IMR-90 (cell line): ENCODE measurements around the gene NEURL4. TPM values are rescaled to one million over a fixed set of nuclear protein-coding genes. Genes with fewer than 3 reads are reported as not detected.

Source experiments
- ATAC-seq: fragments of 200-7000 bp; cut with Tn5 transposase; 2 replicates; pipeline ENCODE4 v1.9.1; 2020; ENCODE audit warnings: low read depth, mild to moderate bottlenecking, moderate library complexity
- BruUV-seq: library from RNA; stranded (reverse); fragments of 400-500 nt; replicated peaks from 2 replicates; lab custom pipeline; 2021; lab: Mats Ljungman, UMichigan
- CTCF ChIA-PET: fragments of 300-600 bp; formaldehyde crosslinking; extraction: SDS; loops from one replicate; lab custom pipeline; 2021; ENCODE audit warnings: antibody characterized with exemption; lab: Yijun Ruan, JAX
- POLR2A ChIA-PET: fragments of 300-600 bp; sonication (Branson Sonifier 250); formaldehyde crosslinking; loops from one replicate; lab custom pipeline; 2022; ENCODE audit warnings: antibody characterized with exemption; ENCODE audit not compliant: unreplicated experiment; lab: Charles Lee
- DNase-seq: peaks from one replicate; pipeline ENCODE4 v3.0.0; 2013
- H2AFZ ChIP-seq: replicated peaks from 2 replicates; pipeline ENCODE3; 2013; ENCODE audit warnings: low read length, mild to moderate bottlenecking; ENCODE audit not compliant: poor library complexity
- H2AK5ac ChIP-seq: 2 replicates; pipeline ENCODE4 v1.6.1; 2013; ENCODE audit warnings: low read depth, low read length, inconsistent platforms
- H2AK9ac ChIP-seq: replicated peaks from 2 replicates; pipeline ENCODE3; 2013; ENCODE audit warnings: mild to moderate bottlenecking, low read depth, low read length, moderate library complexity; ENCODE audit not compliant: poor library complexity
- H2BK120ac ChIP-seq: 2 replicates; pipeline ENCODE4 v1.6.1; 2013; ENCODE audit warnings: low read depth, low read length, inconsistent platforms
- H2BK15ac ChIP-seq: 3 replicates; pipeline ENCODE4 v1.6.1; 2013; ENCODE audit warnings: low read depth, low read length, inconsistent platforms
- H2BK20ac ChIP-seq: 2 replicates; pipeline ENCODE4 v1.6.1; 2013; ENCODE audit warnings: low read depth, mild to moderate bottlenecking, inconsistent platforms, low read length, moderate library complexity
- H2BK5ac ChIP-seq: 2 replicates; pipeline ENCODE4 v1.6.1; 2013; ENCODE audit warnings: mild to moderate bottlenecking, low read depth, low read length, inconsistent platforms; ENCODE audit not compliant: poor library complexity, severe bottlenecking
- H3K14ac ChIP-seq: replicated peaks from 2 replicates; pipeline ENCODE4 v1.6.1; 2013; ENCODE audit warnings: low read depth, low read length, inconsistent platforms
- H3K18ac ChIP-seq: 2 replicates; pipeline ENCODE4 v1.6.1; 2013; ENCODE audit warnings: low read depth, low read length, control low read depth
- H3K23ac ChIP-seq: 2 replicates; pipeline ENCODE4 v1.6.1; 2013; ENCODE audit warnings: low read depth, low read length, inconsistent platforms
- H3K27ac ChIP-seq: 2 replicates; pipeline ENCODE4 v1.5.1; 2013; ENCODE audit warnings: mild to moderate bottlenecking, control low read depth, low read length; ENCODE audit not compliant: insufficient read depth
- H3K27me3 ChIP-seq: 2 replicates; pipeline ENCODE4 v1.6.1; 2013; ENCODE audit warnings: low read length; ENCODE audit not compliant: control insufficient read depth, insufficient read depth
- H3K36me3 ChIP-seq: 2 replicates; pipeline ENCODE4 v1.6.1; 2013; ENCODE audit warnings: low read length, mixed read lengths; ENCODE audit not compliant: control insufficient read depth, insufficient read depth
- H3K4ac ChIP-seq: 2 replicates; pipeline ENCODE4 v1.6.1; 2013; ENCODE audit warnings: low read depth, low read length, inconsistent platforms
- H3K4me1 ChIP-seq: 2 replicates; pipeline ENCODE4 v1.6.1; 2013; ENCODE audit warnings: low read length, mixed read lengths; ENCODE audit not compliant: control insufficient read depth, insufficient read depth
- H3K4me2 ChIP-seq: 2 replicates; pipeline ENCODE4 v1.6.1; 2013; ENCODE audit warnings: low read depth, mild to moderate bottlenecking, control low read depth, low read length, moderate library complexity
- H3K4me3 ChIP-seq: 2 replicates; pipeline ENCODE4 v1.5.1; 2013; ENCODE audit warnings: low read depth, mild to moderate bottlenecking, control low read depth, low read length, moderate library complexity; ENCODE audit not compliant: insufficient read depth
- H3K56ac ChIP-seq: 2 replicates; pipeline ENCODE4 v1.6.1; 2013; ENCODE audit warnings: low read length, inconsistent platforms; ENCODE audit not compliant: insufficient read depth; ENCODE audit errors: extremely low read depth
- H3K79me1 ChIP-seq, 2 experiments: 2 replicates each; pipeline ENCODE4 v1.6.1; 2013; ENCODE audit warnings: low read length in 2 of 2, inconsistent platforms in 1 of 2, low read depth in 1 of 2
- H3K9ac ChIP-seq: 2 replicates; pipeline ENCODE4 v1.6.1; 2013; ENCODE audit warnings: low read depth, low read length, control low read depth
- H3K9me1 ChIP-seq: 2 replicates; pipeline ENCODE4 v1.6.1; 2013; ENCODE audit warnings: low read length, inconsistent platforms; ENCODE audit not compliant: insufficient read depth
- H3K9me3 ChIP-seq: 2 replicates; pipeline ENCODE4 v1.6.1; 2013; ENCODE audit warnings: low read length; ENCODE audit not compliant: control insufficient read depth, insufficient read depth
- H4K20me1 ChIP-seq: 2 replicates; pipeline ENCODE4 v1.6.1; 2013; ENCODE audit warnings: low read length, inconsistent platforms; ENCODE audit not compliant: insufficient read depth
- H4K5ac ChIP-seq: 2 replicates; pipeline ENCODE4 v1.6.1; 2013; ENCODE audit warnings: mild to moderate bottlenecking, low read depth, low read length, control low read depth
- H4K8ac ChIP-seq, 2 experiments: 2 replicates each; pipeline ENCODE4 v1.6.1; 2013; ENCODE audit warnings: low read depth in 2 of 2, low read length in 2 of 2, control low read depth in 1 of 2, inconsistent platforms in 1 of 2
- H4K91ac ChIP-seq: 2 replicates; pipeline ENCODE4 v1.6.1; 2013; ENCODE audit warnings: low read depth, low read length, inconsistent platforms; ENCODE audit not compliant: insufficient read depth
- CHD1 ChIP-seq: IDR thresholded peaks from 2 replicates; pipeline ENCODE4 v1.6.1; 2012; ENCODE audit warnings: low read depth, low read length, improper control_type of control experiment
- MAFK ChIP-seq: IDR thresholded peaks from 2 replicates; pipeline ENCODE4 v1.6.1; 2012; ENCODE audit warnings: low read depth, low read length, improper control_type of control experiment
- MXI1 ChIP-seq: IDR thresholded peaks from 2 replicates; pipeline ENCODE4 v1.6.1; 2012; ENCODE audit warnings: low read depth, mild to moderate bottlenecking, low read length, moderate library complexity, borderline replicate concordance
- RAD21 ChIP-seq: IDR thresholded peaks from 2 replicates; pipeline ENCODE4 v1.6.1; 2012; ENCODE audit warnings: low read length, improper control_type of control experiment
- SMC3 ChIP-seq: fragments of 150-350 bp; IDR thresholded peaks from 2 replicates; pipeline ENCODE4 v1.6.1; 2016; ENCODE audit warnings: low read depth, mild to moderate bottlenecking, antibody characterized with exemption, low read length, moderate library complexity
- WGBS, 2 experiments: methylation state at CpG; one replicate each; pipeline versions ENCODE4 v1.1.5 to v1.1.7; 2013; ENCODE audit warnings: missing lambda C conversion rate in 2 of 2; ENCODE audit not compliant: insufficient read length in 1 of 2; ENCODE audit errors: extremely low coverage in 2 of 2; 5-methylcytosine and 5-hydroxymethylcytosine counted together
- dilution Hi-C: fragments of 300-500 bp; cut with HindIII; formaldehyde crosslinking; loops from one replicate; pipeline ENCODE4 v1.14.3; 2018; ENCODE audit warnings: low sequenced_read_pairs; ENCODE audit not compliant: unreplicated experiment
- in situ Hi-C: fragments of 300-500 bp; cut with MboI; formaldehyde crosslinking; loops from 3 replicates; pipeline ENCODE4 v1.14.3; 2019; ENCODE audit warnings: low sequenced_read_pairs, inconsistent platforms, mixed read lengths
- intact Hi-C: fragments of 100-400 bp; cut with micrococcal nuclease; formaldehyde crosslinking; loops from 2 replicates; pipeline ENCODE4 v1.10.0; 2022
- polyA plus RNA-seq, 3 experiments: library from polyadenylated mRNA; depleted of rRNA; stranded (reverse); fragments of >200 nt; gene quantifications; 2 replicates each; pipeline ENCODE4 v1.2.3, GENCODE V29; 2012; ENCODE audit warnings: low replicate concordance in 1 of 3
- total RNA-seq: library from RNA; depleted of rRNA; stranded (reverse); fragments of >200 nt; gene quantifications from 2 replicates; pipeline ENCODE4 v1.2.3, GENCODE V29; 2012

The NEURL4 gene
- total and polyA plus RNA-seq, 2 of the 4 experiments (the other 2 are of a cell fraction) = 8.4 to 23.3 TPM

GRCh38 chr17:7343250-7343649 is 14.1 kb upstream of the NEURL4 start:
- ChIA-PET CTCF (interaction anchor here (0.6 to 0.7 kb wide), 2 partner anchors 111 to 838 kb away, joined by 4 to 5 read pairs; no protein-coding TSS in a partner anchor), POLR2A (no interaction called here)
- H2AFZ ChIP-seq = peak overlapping the region; percentile 3
- H3K4me1 ChIP-seq = no peaks in the 10 kb centered on the region
- H3K4me2 ChIP-seq = no peak overlapping the region
- no peak overlapping the region for H4K91ac ChIP-seq
- no peaks in the 10 kb centered on the region for H3K9me3 ChIP-seq
- in situ Hi-C loops (no loop called here), intact Hi-C loops (no loop called here), dilution Hi-C loops (no loop called here)
- H3K9ac ChIP-seq = no peak overlapping the region
- H3K36me3 ChIP-seq = no peaks in the 10 kb centered on the region
- no peak overlapping the region for H2AK9ac ChIP-seq
- no peak for DNase-seq
- H3K79me1 ChIP-seq = no peaks in the 10 kb centered on the region
- BruUV-seq = no TSS peak
- peaks cover 4% of the 10 kb centered on the region for H4K20me1 ChIP-seq
- no peak overlapping the region for H2BK15ac ChIP-seq
- no peak overlapping the region for H3K14ac ChIP-seq
- peaks cover 19% of the 10 kb centered on the region for H3K27me3 ChIP-seq
- H3K9me1 ChIP-seq = no peaks in the 10 kb centered on the region
- TF ChIP-seq MXI1 (no peak), RAD21 (no peak), MAFK (no peak), SMC3 (no peak), CHD1 (no peak)
- no peak overlapping the region for H3K4me3 ChIP-seq
- no peak overlapping the region for H3K18ac ChIP-seq
- no peak overlapping the region for H3K4ac ChIP-seq
- H3K23ac ChIP-seq = no peak overlapping the region
- no peak overlapping the region for H3K56ac ChIP-seq
- no peak for ATAC-seq
- H2BK5ac ChIP-seq = no peak overlapping the region
- H2BK120ac ChIP-seq = no peak overlapping the region
- H2BK20ac ChIP-seq = no peak overlapping the region
- H4K8ac ChIP-seq = no peak overlapping the region
- H3K27ac ChIP-seq = no peak overlapping the region
- no peak overlapping the region for H2AK5ac ChIP-seq
- no peak overlapping the region for H4K5ac ChIP-seq
- 87% methylated on average over 3 of the region's 15 CpGs; no CpG with 5 or more reads in 1 of the 2 experiments for WGBS, 2 experiments
